ENCODE results near the gene GAL3ST2.

GAL3ST2 gene

GRCh38 chr2:241771286-241772062, 5.1 kb upstream of the GAL3ST2 start:
- Histone ChIP-seq H3K4me1 (ENCODE audit: control extremely low read depth in 1 of 4, control insufficient read depth in 4 of 4, insufficient read depth in 4 of 4, low read length in 3 of 4) (peaks cover 0 to 16% (median 9%) of the 10 kb centered on the region in 4 experiments), H3K4me3 (ENCODE audit: control insufficient read depth in 1 of 7, extremely low read depth in 1 of 7, insufficient read depth in 4 of 7, low read depth in 2 of 7, low read length in 6 of 7) (no peak overlapping the region), H3K27ac (ENCODE audit: insufficient read depth in 1 of 2, low read depth in 1 of 2, low read length in 2 of 2, poor library complexity in 1 of 2, severe bottlenecking in 2 of 2) (no peak overlapping the region), H3K27me3 (replicated peaks in 2 of 5; ENCODE audit: control insufficient read depth in 4 of 5, insufficient read depth in 5 of 5, low read length in 4 of 5) (no peaks in the 10 kb centered on the region), H3K36me3 (ENCODE audit: control insufficient read depth in 4 of 4, insufficient read depth in 4 of 4, low read length in 3 of 4) (peaks cover 0 to 9% (median under 1%) of the 10 kb centered on the region in 4 experiments), H3K9me3 (ENCODE audit: control extremely low read depth in 1 of 5, control insufficient read depth in 4 of 5, insufficient read depth in 2 of 5, low read depth in 1 of 5, low read length in 4 of 5) (no peaks in the 10 kb centered on the region)
- ChIA-PET POLR2A (no interaction called here), CTCF (no interaction called here)
- WGBS (ENCODE audit: insufficient coverage) = 93% methylated on average over 34 of the region's 38 CpGs
- DNase-seq = no peak

DNA sequence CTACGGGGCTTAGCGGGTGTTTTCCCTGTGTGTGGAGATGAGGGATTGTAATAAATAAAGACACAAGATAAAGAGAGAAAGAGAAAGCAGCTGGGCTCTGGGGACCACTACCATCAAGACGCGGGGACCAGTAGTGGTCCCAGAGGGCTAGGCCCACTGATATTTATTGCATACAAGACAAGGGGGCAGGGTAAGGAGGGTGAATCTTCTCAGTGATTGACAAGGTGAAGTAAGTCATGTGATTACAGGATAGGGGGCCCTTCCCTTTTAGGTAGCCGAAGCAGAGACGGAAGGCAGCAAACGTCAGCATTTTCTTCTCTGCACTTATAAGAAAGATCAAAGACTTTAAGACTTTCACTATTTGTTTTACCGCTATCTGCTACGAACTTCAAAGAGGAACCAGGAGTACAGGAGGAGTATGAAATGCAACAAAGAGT, 4.5 kb upstream of the GAL3ST2 start:
- 63% methylated on average over 4 of the region's 9 CpGs for WGBS (ENCODE audit: insufficient coverage)
- H3K27ac ChIP-seq (ENCODE audit: insufficient read depth in 1 of 2, low read depth in 1 of 2, low read length in 2 of 2, poor library complexity in 1 of 2, severe bottlenecking in 2 of 2) = no peak overlapping the region
- no peaks in the 10 kb centered on the region for H3K9me3 ChIP-seq (ENCODE audit: control extremely low read depth in 1 of 5, control insufficient read depth in 4 of 5, insufficient read depth in 2 of 5, low read depth in 1 of 5, low read length in 4 of 5)
- H3K36me3 ChIP-seq (ENCODE audit: control insufficient read depth in 4 of 4, insufficient read depth in 4 of 4, low read length in 3 of 4) = peaks cover 0 to 9% (median under 1%) of the 10 kb centered on the region in 4 experiments
- peak overlapping the region in 1 of 7 experiments; percentile 42 for H3K4me3 ChIP-seq (ENCODE audit: control insufficient read depth in 1 of 7, extremely low read depth in 1 of 7, insufficient read depth in 4 of 7, low read depth in 2 of 7, low read length in 6 of 7)
- peaks cover 0 to 2% (median 0%) of the 10 kb centered on the region in 5 experiments for H3K27me3 ChIP-seq (replicated peaks in 2 of 5; ENCODE audit: control insufficient read depth in 4 of 5, insufficient read depth in 5 of 5, low read length in 4 of 5)
- ChIA-PET POLR2A (no interaction called here), CTCF (interaction anchor here (1.3 kb wide), 1 partner anchor 26 kb away, joined by 3 read pairs; no protein-coding TSS in a partner anchor)
- DNase-seq = peak in 1 of 3 donors; percentile 39
- peaks cover 0 to 16% (median 9%) of the 10 kb centered on the region in 4 experiments for H3K4me1 ChIP-seq (ENCODE audit: control extremely low read depth in 1 of 4, control insufficient read depth in 4 of 4, insufficient read depth in 4 of 4, low read length in 3 of 4)

DNA sequence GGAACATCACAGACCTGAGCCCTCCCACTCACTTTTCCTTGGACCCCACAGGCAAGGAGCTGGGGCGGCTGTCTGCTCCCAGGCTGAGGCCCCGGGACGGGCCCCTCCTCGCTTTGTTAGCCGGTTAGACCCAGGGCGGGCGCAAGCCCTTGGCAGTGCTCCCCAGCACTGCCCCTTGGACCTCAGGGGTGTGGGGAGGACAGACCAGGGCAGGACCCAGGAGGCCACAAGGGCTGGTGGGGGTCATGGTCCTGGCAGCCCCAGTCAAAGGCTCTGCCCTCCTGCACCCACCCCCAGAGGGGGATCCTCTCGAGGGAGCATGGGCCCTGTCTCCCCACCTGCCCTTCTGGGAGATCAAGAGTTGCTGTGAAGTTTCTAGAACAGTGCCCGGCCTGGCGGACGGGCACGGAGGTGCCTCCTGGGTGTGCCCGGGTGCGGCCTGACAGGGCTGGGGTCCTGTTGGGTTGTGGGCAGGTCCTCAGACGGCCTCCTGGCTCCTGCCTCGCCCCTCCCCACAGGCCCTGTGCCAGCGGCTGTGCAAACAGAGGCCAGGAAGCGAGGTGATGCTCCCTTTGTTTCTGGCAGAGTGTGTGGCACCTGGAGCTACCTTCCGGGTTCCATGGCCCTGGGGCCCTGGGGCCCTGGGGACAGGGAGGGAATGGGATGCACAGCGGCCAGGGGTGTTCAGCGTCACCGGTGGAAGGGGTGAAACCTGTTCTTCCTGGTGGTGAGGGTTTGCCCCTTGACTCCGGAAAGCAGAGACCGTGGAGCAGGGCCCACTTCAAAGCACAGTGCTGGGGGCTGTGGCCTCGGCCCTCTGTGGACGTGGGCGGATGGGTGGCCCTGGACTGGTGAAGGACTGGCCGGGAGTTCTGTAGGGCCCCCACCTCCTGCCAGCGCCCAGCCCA, 2.9 kb upstream of the GAL3ST2 start:
- WGBS (ENCODE audit: insufficient coverage) = 90% methylated on average over 20 of the region's 29 CpGs
- no peak overlapping the region for H3K27ac ChIP-seq (ENCODE audit: insufficient read depth in 1 of 2, low read depth in 1 of 2, low read length in 2 of 2, poor library complexity in 1 of 2, severe bottlenecking in 2 of 2)
- CTCF ChIA-PET = interaction anchor here (1.0 to 1.6 kb wide), 3 partner anchors 14 to 75 kb away, joined by 3 to 6 read pairs (median 3); no protein-coding TSS in a partner anchor
- H3K9me3 ChIP-seq (ENCODE audit: control extremely low read depth in 1 of 5, control insufficient read depth in 4 of 5, insufficient read depth in 2 of 5, low read depth in 1 of 5, low read length in 4 of 5) = no peaks in the 10 kb centered on the region
- POLR2A ChIA-PET = no interaction called here
- no peak for DNase-seq
- H3K4me1 ChIP-seq (ENCODE audit: control extremely low read depth in 1 of 4, control insufficient read depth in 4 of 4, insufficient read depth in 4 of 4, low read length in 3 of 4) = peaks cover 0 to 25% (median 9%) of the 10 kb centered on the region in 4 experiments
- H3K27me3 ChIP-seq (replicated peaks in 2 of 5; ENCODE audit: control insufficient read depth in 4 of 5, insufficient read depth in 5 of 5, low read length in 4 of 5) = peaks cover 0 to 2% (median 0%) of the 10 kb centered on the region in 5 experiments
- no peaks in the 10 kb centered on the region for H3K36me3 ChIP-seq (ENCODE audit: control insufficient read depth in 4 of 4, insufficient read depth in 4 of 4, low read length in 3 of 4)
- no peak overlapping the region for H3K4me3 ChIP-seq (ENCODE audit: control insufficient read depth in 1 of 7, extremely low read depth in 1 of 7, insufficient read depth in 4 of 7, low read depth in 2 of 7, low read length in 6 of 7)

DNA sequence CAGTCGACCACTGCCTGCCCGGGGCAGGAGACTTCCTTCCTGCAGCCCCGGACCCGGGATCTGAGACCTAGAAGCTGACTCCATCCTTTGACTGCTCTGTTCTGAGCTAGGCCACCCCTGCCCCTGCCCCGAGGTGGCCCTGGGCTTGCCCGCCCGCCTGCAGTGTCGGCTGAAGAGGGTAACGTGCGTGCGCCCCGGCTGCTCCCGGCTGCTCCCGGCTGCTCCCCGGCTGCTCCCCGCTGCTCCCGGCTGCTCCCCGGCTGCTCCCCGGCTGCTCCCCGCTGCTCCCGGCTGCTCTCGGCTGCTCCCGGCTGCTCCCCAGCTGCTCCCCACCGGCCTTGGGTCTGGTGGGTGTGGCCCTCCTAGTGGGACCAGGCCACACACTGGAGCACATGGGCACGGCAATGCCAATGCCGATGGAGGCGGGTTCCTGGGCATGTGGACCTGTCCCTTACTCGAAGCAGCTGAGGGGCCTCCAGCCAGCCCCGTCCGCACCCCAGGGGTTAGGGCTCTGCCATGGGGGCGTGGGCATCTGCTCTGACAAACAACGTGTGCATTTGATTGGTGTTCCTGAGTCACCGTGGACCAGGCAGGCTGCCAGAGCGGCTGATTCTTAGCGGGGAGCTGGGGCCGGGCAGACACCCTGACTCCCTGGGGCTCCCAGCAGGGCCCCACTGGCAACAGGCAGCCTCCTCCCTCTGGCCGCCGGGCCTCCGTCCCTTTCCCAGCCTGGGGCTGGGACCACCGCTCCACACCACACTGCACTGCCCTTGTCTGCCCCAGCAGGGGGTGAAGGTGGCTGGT, 2.0 kb upstream of the GAL3ST2 start:
- POLR2A ChIA-PET = no interaction called here
- WGBS (ENCODE audit: insufficient coverage) = 58% methylated on average over 28 of the region's 40 CpGs
- no peaks in the 10 kb centered on the region for H3K36me3 ChIP-seq (ENCODE audit: control insufficient read depth in 4 of 4, insufficient read depth in 4 of 4, low read length in 3 of 4)
- no peak overlapping the region for H3K4me3 ChIP-seq (ENCODE audit: control insufficient read depth in 1 of 7, extremely low read depth in 1 of 7, insufficient read depth in 4 of 7, low read depth in 2 of 7, low read length in 6 of 7)
- H3K27ac ChIP-seq (ENCODE audit: insufficient read depth in 1 of 2, low read depth in 1 of 2, low read length in 2 of 2, poor library complexity in 1 of 2, severe bottlenecking in 2 of 2) = no peak overlapping the region
- CTCF ChIA-PET = interaction anchor here (1.0 to 1.9 kb wide), 4 partner anchors 11 to 104 kb away, joined by 3 to 6 read pairs (median 4); no protein-coding TSS in a partner anchor
- H3K27me3 ChIP-seq (replicated peaks in 2 of 5; ENCODE audit: control insufficient read depth in 4 of 5, insufficient read depth in 5 of 5, low read length in 4 of 5) = peaks cover 0 to 2% (median 0%) of the 10 kb centered on the region in 5 experiments
- peak; percentile 41 to 72 (median 60) for DNase-seq
- H3K9me3 ChIP-seq (ENCODE audit: control extremely low read depth in 1 of 5, control insufficient read depth in 4 of 5, insufficient read depth in 2 of 5, low read depth in 1 of 5, low read length in 4 of 5) = no peaks in the 10 kb centered on the region
- peaks cover 0 to 25% (median 9%) of the 10 kb centered on the region in 4 experiments for H3K4me1 ChIP-seq (ENCODE audit: control extremely low read depth in 1 of 4, control insufficient read depth in 4 of 4, insufficient read depth in 4 of 4, low read length in 3 of 4)

GRCh38 chr2:241775223-241776177, 1.1 kb upstream of the GAL3ST2 start:
- ChIA-PET CTCF (interaction anchor here (1.2 to 1.9 kb wide), 3 partner anchors 10 to 103 kb away, joined by 4 to 6 read pairs (median 5); no protein-coding TSS in a partner anchor), POLR2A (no interaction called here)
- Histone ChIP-seq H3K27ac (ENCODE audit: insufficient read depth in 1 of 2, low read depth in 1 of 2, low read length in 2 of 2, poor library complexity in 1 of 2, severe bottlenecking in 2 of 2) (no peak overlapping the region), H3K9me3 (ENCODE audit: control extremely low read depth in 1 of 5, control insufficient read depth in 4 of 5, insufficient read depth in 2 of 5, low read depth in 1 of 5, low read length in 4 of 5) (no peaks in the 10 kb centered on the region), H3K4me3 (ENCODE audit: control insufficient read depth in 1 of 7, extremely low read depth in 1 of 7, insufficient read depth in 4 of 7, low read depth in 2 of 7, low read length in 6 of 7) (no peak overlapping the region), H3K4me1 (ENCODE audit: control extremely low read depth in 1 of 4, control insufficient read depth in 4 of 4, insufficient read depth in 4 of 4, low read length in 3 of 4) (peaks cover 0 to 25% (median 9%) of the 10 kb centered on the region in 4 experiments), H3K27me3 (replicated peaks in 2 of 5; ENCODE audit: control insufficient read depth in 4 of 5, insufficient read depth in 5 of 5, low read length in 4 of 5) (peaks cover 0 to 2% (median 0%) of the 10 kb centered on the region in 5 experiments), H3K36me3 (ENCODE audit: control insufficient read depth in 4 of 4, insufficient read depth in 4 of 4, low read length in 3 of 4) (no peaks in the 10 kb centered on the region)
- DNase-seq = no peak
- 93% methylated on average over 28 of the region's 34 CpGs for WGBS (ENCODE audit: insufficient coverage)

Measured in common myeloid progenitor, CD34-positive (primary cell).